Measurements from ENCODE around the gene SH3PXD2A. TPM values are rescaled to one million over a fixed set of nuclear protein-coding genes. Genes with fewer than 3 reads are reported as not detected.

The SH3PXD2A gene
- total and polyA plus RNA-seq, 2 of the 4 experiments (the other 2 are of a cell fraction): 6.3 to 23.0 TPM

- no peak overlapping the region for H2AFZ ChIP-seq (replicated peaks; ENCODE audit: low read length, poor library complexity)
- H3K14ac ChIP-seq (replicated peaks; ENCODE audit: low read depth, low read length): no peak overlapping the region
- no peak overlapping the region for H4K91ac ChIP-seq (ENCODE audit: insufficient read depth, low read depth, low read length)
- intact Hi-C loops (cut with micrococcal nuclease): no loop called here
- H4K5ac ChIP-seq (ENCODE audit: low read depth, low read length): no peak overlapping the region
- no peak overlapping the region for H3K4me3 ChIP-seq (ENCODE audit: insufficient read depth, low read depth, low read length)
- dilution Hi-C loops (cut with HindIII; ENCODE audit: low sequenced_read_pairs, unreplicated experiment): loop anchor here (10.0 kb wide), 1 partner anchor 59 kb away; no protein-coding TSS in a partner anchor
- peaks cover 21% of the 10 kb centered on the region for H3K4me1 ChIP-seq (ENCODE audit: control insufficient read depth, insufficient read depth, low read length)
- no peak overlapping the region for H3K18ac ChIP-seq (ENCODE audit: low read depth, low read length)
- DNase-seq: no peak
- no peaks in the 10 kb centered on the region for H3K27me3 ChIP-seq (ENCODE audit: control insufficient read depth, insufficient read depth, low read length)
- no peak overlapping the region for H3K4ac ChIP-seq (ENCODE audit: low read depth, low read length)
- H3K56ac ChIP-seq (ENCODE audit: extremely low read depth, insufficient read depth, low read length): no peak overlapping the region
- ATAC-seq (ENCODE audit: low read depth): no peak
- in situ Hi-C loops (cut with MboI; ENCODE audit: low sequenced_read_pairs): no loop called here
- H2AK9ac ChIP-seq (replicated peaks; ENCODE audit: low read depth, low read length, poor library complexity): no peak overlapping the region
- no peak overlapping the region for H2BK20ac ChIP-seq (ENCODE audit: low read depth, low read length)
- peaks cover 16% of the 10 kb centered on the region for H3K9me1 ChIP-seq (ENCODE audit: insufficient read depth, low read length)
- TF ChIP-seq RCOR1 (IDR thresholded peaks at IDR 0.05; ENCODE audit: insufficient replicate concordance, low read length) (no peak), CTCF (conservative IDR thresholded peaks at IDR 0.05; ENCODE audit: low read depth, low read length) (no peak), BHLHE40 (IDR thresholded peaks at IDR 0.05; ENCODE audit: low read depth, low read length) (no peak), RFX5 (IDR thresholded peaks at IDR 0.05; ENCODE audit: low read depth, low read length) (no peak), CEBPB (IDR thresholded peaks at IDR 0.05; ENCODE audit: low read depth, low read length) (no peak), MAFK (IDR thresholded peaks at IDR 0.05; ENCODE audit: low read depth, low read length) (no peak), USF2 (IDR thresholded peaks at IDR 0.05; ENCODE audit: low read depth, low read length) (no peak), NFE2L2 (IDR thresholded peaks at IDR 0.05; ENCODE audit: low read depth, low read length) (no peak), RAD21 (IDR thresholded peaks at IDR 0.05; ENCODE audit: low read length) (no peak), SMC3 (IDR thresholded peaks at IDR 0.05; ENCODE audit: low read depth, low read length) (no peak), POLR2A (IDR thresholded peaks at IDR 0.05; ENCODE audit: low read depth, low read length) (no peak), MAZ (IDR thresholded peaks at IDR 0.05; ENCODE audit: borderline replicate concordance, low read depth, low read length) (no peak), CHD1 (IDR thresholded peaks at IDR 0.05; ENCODE audit: low read depth, low read length) (no peak), FOS (IDR thresholded peaks at IDR 0.05; ENCODE audit: low read depth, low read length) (no peak), ELK1 (IDR thresholded peaks at IDR 0.05; ENCODE audit: borderline replicate concordance, low read depth, low read length) (no peak), MXI1 (IDR thresholded peaks at IDR 0.05; ENCODE audit: borderline replicate concordance, low read depth, low read length) (no peak)
- H2AK5ac ChIP-seq (ENCODE audit: low read depth, low read length): no peak overlapping the region
- no peak overlapping the region for H3K27ac ChIP-seq (ENCODE audit: insufficient read depth, low read length)
- no peak overlapping the region for H2BK120ac ChIP-seq (ENCODE audit: low read depth, low read length)
- CTCF ChIA-PET: no interaction called here
- POLR2A ChIA-PET (ENCODE audit: unreplicated experiment): no interaction called here
- no peak overlapping the region for H3K4me2 ChIP-seq (ENCODE audit: low read depth, low read length)
- BruUV-seq (replicated peaks): no TSS peak
- no CpG with 5 or more reads among the region's 3 CpGs for WGBS, 2 experiments (ENCODE audit: extremely low coverage in 2 of 2, insufficient read length in 1 of 2)
- no peak overlapping the region; a peak in 1 of 4 replicates for H4K8ac ChIP-seq (ENCODE audit: low read depth in 2 of 2, low read length in 2 of 2)
- H3K79me1 ChIP-seq (ENCODE audit: low read depth in 1 of 2, low read length in 2 of 2): peaks cover 37 to 76% of the 10 kb centered on the region in 2 experiments
- no peak overlapping the region for H3K9ac ChIP-seq (ENCODE audit: low read depth, low read length)
- no peaks in the 10 kb centered on the region for H4K20me1 ChIP-seq (ENCODE audit: insufficient read depth, low read length)
- no peak overlapping the region; the same call in 1 of the 2 replicates for H3K23ac ChIP-seq (ENCODE audit: low read depth, low read length)
- H2BK5ac ChIP-seq (ENCODE audit: low read depth, low read length, poor library complexity, severe bottlenecking): no peak overlapping the region
- H2BK15ac ChIP-seq (ENCODE audit: low read depth, low read length): no peak overlapping the region
- no peaks in the 10 kb centered on the region for H3K9me3 ChIP-seq (ENCODE audit: control insufficient read depth, insufficient read depth, low read length)
- peaks cover 6% of the 10 kb centered on the region; the same call in 1 of the 2 replicates for H3K36me3 ChIP-seq (ENCODE audit: control insufficient read depth, insufficient read depth, low read length)
Measured at GRCh38 chr10:103673606-103674005, 181.8 kb downstream of the SH3PXD2A start.
